Keratinocyte (primary cell): ENCODE measurements around the gene IQSEC3. TPM values are rescaled to one million over a fixed set of nuclear protein-coding genes. Genes with fewer than 3 reads are reported as not detected.

Experiments used
- DNase-seq: peaks from one replicate; pipeline ENCODE4 v3.0.0-alpha.2; 2011; ENCODE audit warnings: low read depth, missing footprints, low spot score
- FAIRE-seq: peaks from 2 replicates; lab custom pipeline; 2011; peaks lifted over from hg19 to GRCh38; lab: Jason Lieb, UNC
- H2AFZ ChIP-seq: 2 replicates; pipeline ENCODE4 v1.6.0; 2012; ENCODE audit warnings: low read length, control low read depth, inconsistent platforms; ENCODE audit not compliant: control insufficient read depth
- H3K27ac ChIP-seq: 2 replicates; pipeline ENCODE4 v1.5.1; 2011; ENCODE audit warnings: low read length; ENCODE audit not compliant: control insufficient read depth, insufficient read depth
- H3K27me3 ChIP-seq: 3 replicates; pipeline ENCODE4 v1.6.0; 2011; ENCODE audit warnings: low read length; ENCODE audit not compliant: control insufficient read depth, insufficient read depth; ENCODE audit errors: extremely low read depth
- H3K36me3 ChIP-seq, 2 experiments: 2 replicates in 1 of 2; 3 replicates in 1 of 2; pipeline ENCODE4 v1.5.1; 2011; ENCODE audit warnings: low read length in 2 of 2, mild to moderate bottlenecking in 1 of 2; ENCODE audit not compliant: control insufficient read depth in 2 of 2, insufficient read depth in 2 of 2; ENCODE audit errors: extremely low read depth in 1 of 2
- H3K4me1 ChIP-seq: 3 replicates; pipeline ENCODE4 v1.5.1; 2011; ENCODE audit warnings: low read length; ENCODE audit not compliant: control insufficient read depth, insufficient read depth; ENCODE audit errors: extremely low read depth
- H3K4me2 ChIP-seq: 3 replicates; pipeline ENCODE4 v1.6.0; 2011; ENCODE audit warnings: low read depth, low read length; ENCODE audit not compliant: control insufficient read depth, insufficient read depth; ENCODE audit errors: extremely low read depth
- H3K4me3 ChIP-seq, 3 experiments: fragments of 200-600 bp in 1 of 3; sonication (generic) in 1 of 3; 2 replicates in 2 of 3; 3 replicates in 1 of 3; pipeline ENCODE4 v1.5.1; 2011 to 2016; ENCODE audit warnings: low read length in 3 of 3, mild to moderate bottlenecking in 3 of 3, control low read depth in 2 of 3, inconsistent platforms in 1 of 3, low read depth in 1 of 3, mixed read lengths in 1 of 3, mixed run types in 1 of 3, moderate library complexity in 1 of 3; ENCODE audit not compliant: control insufficient read depth in 2 of 3, insufficient read depth in 2 of 3; ENCODE audit errors: extremely low read depth in 1 of 3
- H3K79me2 ChIP-seq: 2 replicates; pipeline ENCODE4 v1.6.0; 2012; ENCODE audit warnings: low read length; ENCODE audit not compliant: control insufficient read depth, insufficient read depth
- H3K9ac ChIP-seq: 3 replicates; pipeline ENCODE4 v1.6.0; 2011; ENCODE audit warnings: low read length; ENCODE audit not compliant: control insufficient read depth, insufficient read depth; ENCODE audit errors: extremely low read depth
- H3K9me1 ChIP-seq: 3 replicates; pipeline ENCODE4 v1.6.0; 2011; ENCODE audit warnings: low read length; ENCODE audit not compliant: control insufficient read depth, insufficient read depth; ENCODE audit errors: extremely low read depth
- H3K9me3 ChIP-seq: 2 replicates; pipeline ENCODE4 v1.5.1; 2012; ENCODE audit warnings: low read depth, low read length; ENCODE audit not compliant: control insufficient read depth
- H4K20me1 ChIP-seq: 3 replicates; pipeline ENCODE4 v1.6.0; 2011; ENCODE audit warnings: low read length; ENCODE audit not compliant: control insufficient read depth, insufficient read depth; ENCODE audit errors: extremely low read depth
- CTCF ChIP-seq, 3 experiments: IDR thresholded peaks in 1 of 3; conservative IDR thresholded peaks in 1 of 3; optimal IDR thresholded peaks in 1 of 3; 2 replicates in 2 of 3; 3 replicates in 1 of 3; pipeline versions ENCODE3 to v1.5.1; 2011; ENCODE audit warnings: low read length in 3 of 3, mild to moderate bottlenecking in 3 of 3, moderate library complexity in 2 of 3, control low read depth in 1 of 3, inconsistent platforms in 1 of 3; ENCODE audit not compliant: insufficient read depth in 2 of 3; ENCODE audit errors: extremely low read depth in 1 of 3
- EZH2 ChIP-seq: IDR thresholded peaks from one replicate; pipeline ENCODE4 v1.6.1; 2012; ENCODE audit warnings: inconsistent platforms, mild to moderate bottlenecking, low read length, moderate library complexity
- dilution Hi-C: fragments of 300-500 bp; cut with MboI; formaldehyde crosslinking; loops from one replicate; pipeline ENCODE4 v1.7.0; 2020; ENCODE audit warnings: low sequenced_read_pairs; ENCODE audit not compliant: extremely low pct_ligation_motif_present
- polyA plus RNA-seq, 5 experiments: library from polyadenylated mRNA; depleted of rRNA in 3 of 5; stranded (reverse) in 3 of 5; stranded (forward) in 1 of 5; unstranded in 1 of 5; fragments of >200 nt; gene quantifications; 1 replicate in 1 of 5; 2 replicates in 3 of 5; 3 replicates in 1 of 5; pipeline versions ENCODE4 v1.2.1 to v1.2.3, GENCODE V29; 2011 to 2012; ENCODE audit warnings: missing spikeins in 2 of 5, low read depth in 1 of 5, low replicate concordance in 1 of 5

IQSEC3 gene
- polyA plus RNA-seq, 1 donor (not counting 4 experiments of a cell fraction or from before 2014, with no cell fraction given): not detected

- no peaks in the 10 kb centered on the region for H4K20me1 ChIP-seq
- H3K4me2 ChIP-seq: no peak overlapping the region
- no peaks in the 10 kb centered on the region for H3K4me1 ChIP-seq
- FAIRE-seq (no peak), DNase-seq (no peak)
- TF ChIP-seq EZH2 (no peak), CTCF (optimal IDR thresholded peaks at IDR 0.05 in 1 of 3, IDR thresholded peaks at IDR 0.05 in 1 of 3, conservative IDR thresholded peaks at IDR 0.05 in 1 of 3; ENCODE audit: extremely low read depth in 1 of 3, insufficient read depth in 2 of 3, low read length in 3 of 3) (no peak)
- H3K9me3 ChIP-seq: no peaks in the 10 kb centered on the region
- dilution Hi-C loops: no loop called here
- no peak overlapping the region for H2AFZ ChIP-seq
- H3K27me3 ChIP-seq: peaks cover 33% of the 10 kb centered on the region
- H3K9ac ChIP-seq: no peak overlapping the region
- no peak overlapping the region for H3K4me3 ChIP-seq
- H3K36me3 ChIP-seq: no peaks in the 10 kb centered on the region
- H3K27ac ChIP-seq: no peak overlapping the region
- no peaks in the 10 kb centered on the region for H3K79me2 ChIP-seq
- no peaks in the 10 kb centered on the region for H3K9me1 ChIP-seq
These were observed 146.4 kb downstream of the IQSEC3 start for GRCh38 chr12:212715-213526.

GRCh38 chr12:213527-213932, 147.0 kb downstream of the IQSEC3 start:
- no peak overlapping the region for H3K4me2 ChIP-seq
- dilution Hi-C loops: no loop called here

More at GRCh38 chr12:213527-213932, 147.0 kb downstream of the IQSEC3 start:
- Histone ChIP-seq H3K36me3 (no peaks in the 10 kb centered on the region), H3K4me3 (no peak overlapping the region), H3K9ac (no peak overlapping the region), H3K27ac (no peak overlapping the region), H3K9me1 (no peaks in the 10 kb centered on the region), H3K79me2 (no peaks in the 10 kb centered on the region), H2AFZ (no peak overlapping the region), H3K27me3 (peaks cover 33% of the 10 kb centered on the region), H3K9me3 (no peaks in the 10 kb centered on the region), H4K20me1 (no peaks in the 10 kb centered on the region), H3K4me1 (no peaks in the 10 kb centered on the region)
- DNase-seq: no peak
- no peak for TF ChIP-seq EZH2
- no peak for TF ChIP-seq CTCF (optimal IDR thresholded peaks at IDR 0.05 in 1 of 3, IDR thresholded peaks at IDR 0.05 in 1 of 3, conservative IDR thresholded peaks at IDR 0.05 in 1 of 3; ENCODE audit: extremely low read depth in 1 of 3, insufficient read depth in 2 of 3, low read length in 3 of 3)
- no peak for FAIRE-seq
